HG03432 (cell line): Measurements from ENCODE around the gene PHF2.
"Not testable (repeated sequence)": the region's sequence is repeated elsewhere in the genome, so short reads cannot be mapped to it uniquely, and the experiment has no call there.

Experiments
- ATAC-seq: cut with Tn5 transposase; IDR thresholded peaks from one replicate; pipeline ENCODE4 v1.9.1; 2021; ENCODE audit warnings: mild to moderate bottlenecking, moderate library complexity; ENCODE audit not compliant: unreplicated experiment

PHF2 gene

DNA sequence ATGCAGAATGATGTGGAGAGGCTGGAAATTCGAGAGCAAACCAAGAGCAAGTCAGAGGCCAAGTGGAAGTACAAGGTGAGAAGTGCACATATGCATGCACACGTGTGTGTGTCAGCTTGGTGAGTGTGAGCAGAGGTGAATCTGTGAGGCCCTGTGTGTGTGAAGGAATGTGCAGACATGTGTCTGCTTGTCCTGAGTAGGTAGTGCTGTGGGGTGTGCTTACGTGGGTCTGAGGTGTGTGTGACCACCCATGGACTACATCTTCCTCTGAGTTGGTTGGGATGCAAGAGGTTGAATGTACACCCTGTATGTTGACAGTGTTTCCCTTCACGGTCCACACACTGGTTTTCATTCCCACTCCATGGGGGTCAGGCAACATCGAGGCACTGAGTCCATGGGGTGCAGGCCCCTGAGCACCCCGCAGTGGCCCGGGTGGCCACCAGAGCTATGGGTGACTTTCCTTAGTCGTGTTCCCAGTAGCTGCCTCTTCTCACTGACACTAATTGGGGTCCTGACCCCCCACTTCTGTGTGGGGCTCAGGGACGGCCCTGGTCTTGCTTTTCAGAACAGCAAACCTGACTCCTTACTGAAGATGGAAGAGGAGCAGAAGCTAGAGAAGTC lies 86.7 kb downstream of the PHF2 start:
- no peak for ATAC-seq

DNA sequence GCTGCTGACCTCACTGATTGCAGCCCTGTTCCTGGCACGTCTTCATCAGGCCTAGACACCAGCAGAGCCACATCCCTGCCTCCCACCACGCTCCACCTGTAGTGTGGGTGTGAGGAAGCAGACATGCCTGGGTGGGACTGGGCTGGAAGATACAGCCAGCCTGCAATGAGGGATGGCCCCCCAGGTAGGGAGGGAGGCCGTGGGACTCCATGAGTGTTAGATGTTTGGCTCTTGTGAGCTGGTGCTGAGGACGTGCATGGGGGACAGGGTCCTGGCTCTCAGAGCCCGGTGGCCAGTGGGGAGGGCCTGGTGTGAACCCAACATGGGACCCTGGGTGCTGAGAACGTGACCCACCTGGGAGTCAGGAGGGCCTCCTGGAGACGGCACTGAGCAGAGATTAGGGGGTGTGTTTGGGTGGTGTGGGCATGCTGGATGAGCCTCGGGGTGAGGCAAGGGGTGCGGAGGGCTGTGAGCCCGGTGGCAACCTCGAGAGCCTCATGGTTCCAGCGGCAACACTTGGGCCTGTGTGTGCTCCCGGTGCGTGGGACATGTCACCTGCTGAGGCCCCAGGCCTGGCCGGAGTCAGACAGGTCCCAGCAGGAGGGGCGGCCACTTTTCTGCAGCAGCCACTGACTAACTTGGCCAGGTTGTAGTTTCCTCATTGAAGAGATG lies 87.6 kb downstream of the PHF2 start:
- no peak for ATAC-seq

DNA sequence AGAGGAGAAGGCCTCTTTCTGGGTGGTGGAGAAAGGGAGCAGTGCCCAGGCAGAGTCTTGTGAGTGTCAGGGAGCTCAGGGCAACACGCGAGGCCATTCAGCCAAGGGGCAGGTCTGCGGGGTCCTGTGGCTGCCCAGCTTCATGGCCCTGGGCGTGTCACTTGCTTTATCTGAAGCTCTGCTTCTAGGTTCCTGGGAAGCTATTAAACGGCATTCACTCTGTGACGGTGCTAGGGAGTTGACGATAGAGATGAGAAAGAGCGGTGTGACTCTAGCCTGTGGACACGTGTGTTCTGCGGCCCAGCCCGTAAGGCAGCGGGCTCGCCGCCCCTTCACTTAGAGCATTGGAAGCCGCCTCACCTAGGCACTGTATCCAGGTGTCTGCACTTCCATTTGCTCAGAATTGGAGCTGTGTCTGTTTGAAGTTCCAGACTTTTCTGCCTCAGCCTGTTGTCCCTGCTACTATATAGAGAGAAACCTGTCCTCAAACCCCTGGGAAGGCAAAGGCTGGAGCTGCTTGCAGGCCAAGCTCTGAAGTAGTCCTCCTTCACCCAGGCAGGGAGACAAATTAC lies 88.3 kb downstream of the PHF2 start:
- ATAC-seq = no peak

DNA sequence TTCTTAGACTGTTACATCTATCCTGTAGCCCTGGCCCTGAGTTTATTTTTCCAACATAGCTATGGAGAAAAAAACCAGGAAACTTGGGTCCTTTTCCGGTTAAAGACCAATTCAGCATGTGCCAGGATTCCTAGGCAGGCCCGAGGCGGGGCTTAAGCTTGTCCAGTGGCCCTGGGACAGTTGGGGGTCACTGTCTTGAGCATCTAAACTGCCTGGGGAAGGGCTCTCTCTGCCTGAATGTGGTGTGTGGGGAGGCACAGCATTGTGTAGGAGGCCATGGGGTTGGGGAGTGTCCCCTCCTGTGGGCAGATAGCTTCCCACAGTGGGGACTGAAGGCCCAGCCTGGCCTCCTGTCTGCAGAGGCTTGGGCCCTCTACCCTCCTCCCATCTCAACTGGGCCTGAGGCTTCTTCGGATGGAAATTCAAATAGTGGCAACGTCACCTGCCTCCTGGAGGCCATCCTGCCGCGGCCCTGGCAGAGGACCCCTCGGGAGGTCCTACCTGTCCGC lies 88.8 kb downstream of the PHF2 start:
- ATAC-seq = no peak

DNA sequence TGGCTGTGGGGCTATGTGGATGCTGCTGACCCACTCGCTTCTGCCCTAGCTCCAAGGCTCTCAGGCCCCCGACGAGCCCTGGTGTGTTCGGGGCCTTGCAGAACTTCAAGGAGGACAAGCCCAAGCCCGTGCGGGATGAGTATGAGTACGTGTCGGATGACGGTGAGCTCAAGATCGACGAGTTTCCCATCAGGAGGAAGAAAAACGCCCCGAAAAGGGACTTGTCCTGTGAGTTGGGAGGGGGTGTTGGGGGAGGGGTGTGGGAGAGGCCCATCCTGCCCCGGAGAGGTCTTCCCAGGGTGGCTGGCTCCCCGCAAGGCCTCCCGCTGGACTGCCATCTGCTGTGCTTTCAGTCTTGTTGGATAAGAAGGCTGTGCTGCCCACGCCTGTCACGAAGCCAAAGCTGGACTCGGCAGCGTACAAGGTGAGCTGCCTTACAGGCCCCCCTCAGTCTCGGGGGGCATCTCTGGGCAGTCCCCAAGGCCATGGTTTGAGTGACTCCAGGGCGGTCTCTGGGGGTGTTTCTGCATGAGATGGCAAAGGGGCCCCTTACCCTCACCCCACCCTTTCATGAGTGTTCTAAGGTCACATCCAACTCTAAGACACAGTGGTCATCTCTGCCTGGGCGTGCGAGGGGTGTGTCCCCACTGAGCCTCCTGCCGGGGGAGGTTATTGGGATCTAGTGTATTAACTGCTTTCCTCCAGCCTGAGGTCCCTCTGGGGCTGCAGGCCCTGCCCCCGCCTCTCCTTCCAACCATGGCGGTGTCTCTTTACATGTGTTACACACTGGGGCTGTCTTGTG lies 89.5 kb downstream of the PHF2 start:
- ATAC-seq = no peak

DNA sequence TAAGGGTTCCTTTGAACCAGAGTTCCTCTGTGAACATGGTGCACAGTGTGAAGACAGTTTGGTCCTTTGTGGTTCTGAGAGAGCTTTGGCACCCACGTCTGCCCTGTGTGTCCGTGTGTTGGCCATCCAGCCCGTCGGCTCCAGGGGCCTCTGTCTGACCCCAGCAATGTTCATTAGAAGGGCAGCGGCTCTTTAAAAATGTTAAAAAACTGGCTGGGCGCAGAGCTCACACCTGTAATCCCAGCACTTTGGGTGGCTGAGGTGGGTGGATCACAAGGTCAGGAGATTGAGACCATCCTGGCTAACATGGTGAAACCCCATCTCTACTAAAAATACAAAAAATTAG lies 90.0 kb downstream of the PHF2 start:
- not testable (repeated sequence) for ATAC-seq

DNA sequence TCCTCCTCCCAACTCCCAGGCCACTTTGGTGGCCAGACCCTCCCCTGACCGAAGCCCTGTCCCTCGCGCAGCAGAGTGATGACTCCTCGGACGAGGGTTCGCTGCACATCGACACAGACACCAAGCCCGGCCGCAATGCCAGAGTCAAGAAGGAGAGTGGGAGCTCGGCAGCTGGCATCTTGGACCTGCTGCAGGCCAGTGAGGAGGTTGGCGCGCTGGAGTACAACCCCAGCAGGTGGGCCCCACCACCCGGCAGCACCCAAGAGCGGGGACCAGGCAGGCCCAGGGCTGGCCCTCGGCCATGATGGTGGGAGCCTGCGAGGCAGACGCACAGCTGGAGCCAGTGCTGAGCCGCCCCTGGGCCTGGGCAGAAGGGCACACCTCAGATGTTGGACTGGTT lies 90.6 kb downstream of the PHF2 start:
- no peak for ATAC-seq

DNA sequence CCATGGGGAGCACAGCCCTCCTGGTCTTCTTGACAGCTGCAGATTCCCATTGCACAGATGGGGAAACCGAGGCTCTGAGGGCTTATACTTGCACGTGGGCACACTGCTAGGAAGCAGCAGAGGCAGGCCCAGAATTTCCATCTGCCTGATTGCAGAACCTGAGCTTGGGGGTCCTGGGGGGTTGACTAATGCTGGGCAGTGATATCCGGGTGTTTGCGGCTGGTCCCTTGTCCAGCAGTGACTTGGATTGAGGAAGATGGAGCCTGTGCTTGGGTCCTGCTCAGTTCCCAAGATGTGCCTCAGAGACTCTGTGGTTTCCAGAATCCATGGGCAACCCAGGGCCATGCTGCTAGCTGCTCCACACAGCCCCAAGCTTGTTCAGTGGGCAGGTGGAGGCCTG lies 91.2 kb downstream of the PHF2 start:
- no peak for ATAC-seq

DNA sequence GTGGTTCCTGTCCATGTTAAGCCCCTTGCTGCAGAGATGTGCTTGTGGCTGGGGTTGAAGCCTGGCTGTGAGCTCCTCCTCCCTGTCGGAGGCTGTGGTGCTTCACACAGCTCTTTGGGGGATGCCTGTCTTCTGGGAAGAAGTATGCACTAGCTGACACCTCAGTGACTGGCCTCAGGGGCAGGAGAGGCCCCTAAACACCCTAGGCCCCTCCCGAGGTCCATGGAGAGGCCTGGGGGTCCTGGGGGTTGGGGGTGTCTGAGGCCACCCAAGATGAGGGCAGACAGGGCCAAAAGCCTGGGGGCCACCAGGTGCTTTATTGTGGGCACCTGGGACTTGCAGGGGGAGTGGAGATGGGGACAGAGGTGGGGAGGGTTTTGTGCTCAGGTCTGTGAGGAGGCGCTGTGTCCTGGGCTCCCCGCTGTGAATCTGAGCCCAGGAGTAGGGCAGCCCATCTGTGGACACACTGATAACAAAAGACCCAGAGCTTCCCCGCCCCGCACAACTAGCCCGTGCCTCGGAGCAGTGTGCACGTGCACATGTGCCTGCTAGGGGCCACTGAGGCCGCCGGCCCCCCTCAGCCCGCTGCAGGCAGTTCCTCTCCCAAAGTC lies 92.0 kb downstream of the PHF2 start:
- no peak for ATAC-seq

DNA sequence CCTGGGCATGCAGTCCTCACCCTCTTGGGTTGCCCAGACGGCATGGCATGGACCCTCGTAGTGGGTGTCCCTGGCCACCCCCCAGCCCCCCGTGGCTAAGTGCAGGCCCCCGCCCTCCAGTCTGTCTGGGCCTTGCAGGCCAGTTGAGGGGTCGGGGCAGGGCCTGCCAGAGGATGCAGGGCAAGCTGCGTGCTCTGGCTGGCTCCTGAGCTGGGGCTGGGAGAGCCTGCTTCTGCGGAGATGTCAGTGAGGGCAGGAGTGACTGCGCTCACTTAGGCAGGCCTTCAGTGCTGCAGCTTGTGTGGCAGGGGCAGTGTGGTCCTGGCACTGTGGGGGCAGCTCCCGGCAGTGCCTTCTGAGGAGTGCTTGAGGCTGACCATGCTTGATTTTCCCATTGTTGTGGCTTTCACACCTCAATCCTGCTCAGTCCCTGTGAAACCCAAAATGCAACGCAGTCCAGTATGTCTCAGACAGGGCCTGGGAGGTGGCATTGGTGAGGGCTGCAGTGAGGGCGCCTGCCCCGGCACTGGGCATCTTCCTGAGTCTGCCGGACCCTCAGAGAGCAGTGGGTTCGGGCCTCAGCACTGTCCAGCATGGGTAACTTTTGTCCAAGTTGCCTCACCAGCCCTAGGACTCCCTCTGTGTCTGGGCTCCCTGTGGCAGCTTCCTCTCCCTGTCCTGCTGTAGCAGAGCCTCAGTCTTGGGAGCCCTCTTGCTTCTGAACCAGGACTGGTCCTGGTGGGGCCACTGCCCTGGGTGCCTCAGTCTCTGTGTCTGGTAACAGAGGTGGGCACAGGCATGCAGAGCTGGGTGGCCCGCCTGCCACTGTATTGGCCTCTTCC lies 93.0 kb downstream of the PHF2 start:
- no peak for ATAC-seq

DNA sequence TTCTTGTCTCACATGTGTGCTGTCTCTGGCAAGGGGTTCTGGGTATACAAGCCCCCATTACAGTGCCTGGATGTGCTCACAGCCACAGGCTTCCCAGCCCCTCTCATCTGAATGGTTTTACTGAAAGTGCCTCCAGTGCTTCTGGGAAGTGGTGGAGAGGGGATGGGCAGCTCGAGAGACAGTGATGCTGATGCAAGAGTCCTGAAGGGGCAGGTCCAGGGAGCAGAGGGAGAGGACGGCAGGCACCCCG lies 93.5 kb downstream of the PHF2 start:
- ATAC-seq = no peak

DNA sequence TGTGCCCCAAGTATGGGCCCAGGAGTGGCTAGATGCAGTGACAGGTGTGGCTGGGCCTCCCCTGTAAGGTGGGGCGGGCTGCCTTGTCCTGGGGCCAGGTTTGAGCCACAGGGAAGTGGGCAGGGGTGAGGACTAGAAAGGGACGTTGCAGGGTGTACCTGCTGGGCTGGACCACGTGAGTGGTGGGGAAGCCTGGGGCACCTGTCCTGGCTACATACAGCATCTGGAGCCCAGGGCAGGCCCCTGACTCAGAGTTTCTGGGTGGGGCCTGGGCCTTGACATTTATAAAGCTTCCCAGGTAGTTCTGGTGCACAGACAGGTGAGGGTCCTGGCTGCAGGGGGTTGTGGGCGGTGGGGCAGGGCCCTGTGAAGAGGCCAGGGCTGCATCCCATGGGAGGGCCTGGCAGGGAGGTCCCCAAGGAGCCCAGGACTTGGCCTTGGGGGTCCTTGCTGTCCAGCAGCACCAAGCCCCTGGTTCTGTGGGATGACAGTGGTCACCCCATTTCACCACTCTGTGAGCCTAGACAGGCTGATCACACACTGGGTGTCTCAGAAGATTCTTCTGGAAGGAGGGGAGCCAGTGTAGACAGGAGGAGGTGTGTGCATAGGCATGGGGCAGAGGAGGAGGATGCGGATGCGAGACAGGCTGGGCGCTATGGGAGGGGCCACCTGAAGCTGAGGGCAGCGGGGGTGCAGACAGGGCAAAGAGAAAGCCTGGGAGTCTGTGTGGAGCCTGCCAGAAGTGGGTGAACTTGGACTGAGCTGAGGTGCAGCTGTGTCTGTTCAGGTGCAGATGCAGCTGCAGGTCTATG lies 94.0 kb downstream of the PHF2 start:
- no peak for ATAC-seq

DNA sequence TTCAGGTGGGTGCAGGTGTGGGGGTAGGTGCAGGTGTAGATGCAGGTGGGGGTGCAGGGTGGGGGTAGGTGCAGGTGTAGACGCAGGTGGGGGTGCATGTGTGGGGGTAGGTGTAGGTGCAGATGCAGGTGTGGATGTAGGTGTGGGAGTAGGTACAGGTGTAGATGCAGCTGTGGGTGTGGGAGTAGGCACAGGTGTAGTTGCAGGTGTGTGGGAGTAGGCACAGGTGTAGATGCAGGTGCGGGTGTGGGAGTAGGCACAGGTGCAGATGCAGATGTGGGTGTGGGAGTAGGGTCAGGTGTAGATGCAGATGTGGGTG lies 94.6 kb downstream of the PHF2 start:
- ATAC-seq = no peak

DNA sequence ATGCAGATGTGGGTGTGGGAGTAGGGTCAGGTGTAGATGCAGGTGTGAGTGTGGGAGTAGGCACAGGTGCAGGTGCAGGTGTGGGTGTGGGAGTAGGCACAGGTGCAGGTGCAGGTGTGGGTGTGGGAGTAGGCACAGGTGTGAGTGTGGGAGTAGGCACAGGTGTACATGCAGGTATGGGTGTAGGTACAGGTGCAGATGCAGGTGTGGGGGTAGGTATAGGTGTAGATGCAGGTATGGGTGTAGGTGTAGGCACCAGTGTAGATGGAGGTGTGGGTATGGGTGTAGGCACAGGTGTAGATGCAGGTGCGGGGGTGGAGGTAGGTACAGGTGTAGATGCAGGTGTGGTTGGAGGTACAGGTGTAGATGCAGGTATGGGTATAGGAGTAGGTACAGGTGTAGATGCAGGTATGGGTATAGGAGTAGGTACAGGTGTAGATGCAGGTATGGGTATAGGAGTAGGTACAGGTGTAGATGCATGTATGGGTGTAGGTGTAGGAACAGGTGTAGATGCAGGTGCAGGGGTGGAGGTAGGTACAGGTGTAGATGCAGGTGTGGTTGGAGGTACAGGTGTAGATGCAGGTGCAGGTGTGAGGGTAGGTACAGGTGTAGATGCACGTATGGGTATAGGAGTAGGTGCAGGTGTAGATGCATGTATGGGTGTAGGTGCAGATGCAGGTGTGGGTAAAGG lies 96.1 kb downstream of the PHF2 start:
- ATAC-seq = not testable (repeated sequence)

DNA sequence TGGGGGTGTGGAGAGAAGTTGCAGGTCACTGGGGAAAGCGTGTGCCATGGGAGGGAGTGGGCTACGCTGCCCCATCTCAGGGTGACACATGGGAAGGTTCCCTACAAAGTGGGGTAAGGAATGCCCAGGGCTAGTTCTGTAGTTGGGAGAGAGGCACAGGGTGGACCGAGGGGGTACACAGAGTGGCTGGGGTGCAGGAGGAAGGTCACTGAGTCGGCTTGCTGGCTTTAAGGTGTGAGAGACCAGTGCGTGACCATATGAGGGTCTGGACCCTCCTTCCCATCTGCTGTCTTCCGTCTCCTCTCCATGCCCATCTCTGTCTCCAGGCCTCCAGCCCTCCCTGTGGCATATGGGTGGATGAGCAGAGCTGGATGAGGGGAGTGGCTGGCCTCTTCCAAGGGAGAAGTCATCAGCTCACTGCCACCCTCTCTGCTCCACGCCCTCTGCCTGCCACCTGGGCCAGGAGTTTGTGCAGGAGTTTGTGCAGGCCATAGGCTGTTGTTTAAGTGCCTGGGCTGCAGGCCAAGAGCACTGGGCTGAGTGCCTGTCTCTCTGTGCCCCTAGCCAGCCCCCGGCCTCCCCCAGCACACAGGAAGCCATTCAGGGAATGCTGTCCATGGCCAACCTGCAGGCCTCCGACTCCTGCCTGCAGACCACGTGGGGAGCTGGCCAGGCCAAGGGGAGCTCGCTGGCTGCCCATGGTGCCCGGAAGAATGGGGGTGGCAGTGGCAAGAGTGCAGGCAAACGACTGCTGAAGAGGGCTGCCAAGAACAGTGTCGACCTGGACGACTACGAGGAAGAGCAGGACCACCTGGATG lies 96.8 kb downstream of the PHF2 start:
- no peak for ATAC-seq

DNA sequence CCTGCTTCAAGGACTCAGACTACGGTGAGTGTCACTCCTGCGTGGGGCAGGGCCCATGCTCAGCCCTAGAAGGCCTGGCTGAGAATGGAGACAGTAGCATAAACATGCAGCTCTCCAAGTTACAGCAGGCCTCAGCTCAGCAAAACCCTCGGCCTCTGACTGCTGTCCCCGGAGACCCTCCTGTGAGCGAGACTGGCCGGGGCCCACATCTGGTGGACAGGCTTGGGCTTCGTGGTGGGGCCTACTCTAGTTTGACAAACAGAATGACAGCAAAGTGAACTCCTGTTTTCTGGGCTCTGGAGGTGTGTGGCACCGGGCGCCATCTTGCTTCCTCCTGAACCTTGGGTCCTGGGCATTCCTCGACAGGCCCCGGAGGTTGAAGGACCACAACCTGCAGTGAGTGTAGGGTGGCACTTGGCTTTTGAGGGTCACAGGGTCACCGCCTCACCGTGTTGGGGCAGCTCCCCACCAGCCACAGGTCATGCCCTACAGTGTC lies 97.5 kb downstream of the PHF2 start:
- ATAC-seq = no peak

DNA sequence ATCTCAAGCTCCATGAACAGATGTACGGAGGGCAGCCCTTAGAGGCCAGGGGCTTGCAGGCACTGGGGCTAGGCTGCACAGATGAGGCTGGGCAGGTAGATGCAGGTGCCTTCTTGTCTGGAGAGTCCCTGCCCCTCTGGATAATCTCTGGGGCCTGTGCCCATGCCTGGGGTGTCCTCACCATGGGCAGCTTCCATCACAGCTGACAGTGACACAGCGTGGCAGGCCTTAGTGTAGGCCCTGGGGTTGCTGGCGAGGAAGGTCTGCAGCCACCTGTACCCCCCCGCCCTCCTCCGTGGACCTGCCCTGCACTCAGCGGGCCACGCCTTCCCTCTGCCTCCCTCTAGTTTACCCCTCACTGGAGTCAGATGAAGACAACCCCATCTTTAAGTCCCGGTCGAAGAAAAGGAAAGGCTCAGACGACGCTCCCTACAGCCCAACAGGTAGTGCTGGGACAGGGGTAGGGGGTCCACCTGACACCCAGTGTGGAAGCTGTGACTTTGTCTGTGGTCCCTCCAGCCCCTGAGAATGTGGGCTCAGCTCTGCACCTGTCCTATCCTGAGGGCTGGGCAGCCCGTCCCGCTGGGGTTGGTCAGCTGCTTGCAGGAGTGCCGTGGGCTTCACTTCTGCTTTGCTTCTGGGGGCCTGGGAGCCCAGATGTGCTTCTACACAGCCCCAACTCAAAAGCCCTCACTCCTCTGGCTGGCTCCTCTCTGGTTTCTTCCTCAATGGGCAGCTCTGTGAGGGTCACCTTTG lies 98.4 kb downstream of the PHF2 start:
- no peak for ATAC-seq
